SK-N-SH treated with all-trans-retinoic acid at 6 μM for 48 hours (cell line): ENCODE data around the gene MAEL.

Experiments
- ATAC-seq: fragments of 200-7000 bp; cut with Tn5 transposase; 3 replicates; pipeline ENCODE4 v1.9.1; 2020; ENCODE audit warnings: mild to moderate bottlenecking, moderate library complexity
- ARNTL ChIP-seq: fragments of 450-650 bp; formaldehyde crosslinking; IDR thresholded peaks from 2 replicates; pipeline ENCODE4 v1.5.0; 2020; ENCODE audit warnings: low read depth, mild to moderate bottlenecking, moderate library complexity, borderline replicate concordance
- BACH2 ChIP-seq: fragments of 250-450 bp; sonication (Bioruptor Pico); IDR thresholded peaks from 2 replicates; pipeline ENCODE4 v1.9.0; 2021; ENCODE audit warnings: mild to moderate bottlenecking, borderline replicate concordance
- CREB5 ChIP-seq: fragments of 250-450 bp; sonication (Bioruptor Pico); IDR thresholded peaks from 2 replicates; pipeline ENCODE4 v1.5.1; 2020; ENCODE audit warnings: low read depth, mild to moderate bottlenecking, moderate library complexity
- CSRNP3 ChIP-seq: fragments of 250-450 bp; sonication (Bioruptor Pico); IDR thresholded peaks from 2 replicates; pipeline ENCODE4 v1.5.1; 2021; ENCODE audit warnings: mild to moderate bottlenecking, moderate library complexity
- ESRRG ChIP-seq: fragments of 250-450 bp; sonication (Bioruptor Pico); IDR thresholded peaks from 2 replicates; pipeline ENCODE4 v1.6.1; 2021; ENCODE audit warnings: mild to moderate bottlenecking
- GLIS3 ChIP-seq: fragments of 250-450 bp; sonication (Bioruptor Pico); IDR thresholded peaks from 2 replicates; pipeline ENCODE4 v1.5.0; 2020; ENCODE audit warnings: mild to moderate bottlenecking, moderate library complexity
- ISL1 ChIP-seq: fragments of 250-450 bp; sonication (Bioruptor Pico); IDR thresholded peaks from 2 replicates; pipeline ENCODE4 v2.1.2; 2022; ENCODE audit warnings: mild to moderate bottlenecking, moderate library complexity
- PATZ1 ChIP-seq: fragments of 250-450 bp; sonication (Bioruptor Pico); IDR thresholded peaks from 2 replicates; pipeline ENCODE4 v1.8.0; 2020; ENCODE audit warnings: mild to moderate bottlenecking, moderate library complexity, borderline replicate concordance
- POU6F1 ChIP-seq: fragments of 250-450 bp; sonication (Bioruptor Pico); IDR thresholded peaks from 2 replicates; pipeline ENCODE4 v1.8.0; 2021; ENCODE audit warnings: low read depth, mild to moderate bottlenecking, moderate library complexity, borderline replicate concordance
- PPARA ChIP-seq: fragments of 250-450 bp; sonication (Bioruptor Pico); IDR thresholded peaks from 2 replicates; pipeline ENCODE4 v1.5.0; 2020; ENCODE audit warnings: mild to moderate bottlenecking, borderline replicate concordance
- RARB ChIP-seq: fragments of 250-450 bp; sonication (Bioruptor Pico); IDR thresholded peaks from 2 replicates; pipeline ENCODE4 v1.8.0; 2021; ENCODE audit warnings: mild to moderate bottlenecking, moderate library complexity
- SNAI2 ChIP-seq: fragments of 250-450 bp; sonication (Bioruptor Pico); IDR thresholded peaks from 2 replicates; pipeline ENCODE4 v1.5.0; 2020; ENCODE audit warnings: mild to moderate bottlenecking, moderate library complexity
- TOX ChIP-seq: fragments of 250-450 bp; sonication (Bioruptor Pico); IDR thresholded peaks from 2 replicates; pipeline ENCODE4 v1.8.0; 2021; ENCODE audit warnings: mild to moderate bottlenecking, moderate library complexity, borderline replicate concordance
- TSHZ2 ChIP-seq: fragments of 250-450 bp; sonication (Bioruptor Pico); IDR thresholded peaks from 2 replicates; pipeline ENCODE4 v1.5.0; 2020; ENCODE audit warnings: mild to moderate bottlenecking, moderate library complexity
- ZC3H10 ChIP-seq: fragments of 250-450 bp; sonication (Bioruptor Pico); IDR thresholded peaks from 2 replicates; pipeline ENCODE4 v1.5.1; 2021; ENCODE audit warnings: mild to moderate bottlenecking, moderate library complexity
- ZFP3 ChIP-seq: fragments of 250-450 bp; sonication (Bioruptor Pico); IDR thresholded peaks from 2 replicates; pipeline ENCODE4 v1.5.0; 2020; ENCODE audit warnings: mild to moderate bottlenecking, moderate library complexity
- ZFP30 ChIP-seq: fragments of 450-650 bp; formaldehyde crosslinking; IDR thresholded peaks from 2 replicates; pipeline ENCODE4 v1.5.0; 2022; ENCODE audit warnings: mild to moderate bottlenecking, moderate library complexity
- ZNF565 ChIP-seq: fragments of 450-650 bp; formaldehyde crosslinking; conservative IDR thresholded peaks from 2 replicates; pipeline ENCODE4 v1.5.0; 2020; ENCODE audit warnings: low read depth, mild to moderate bottlenecking, moderate library complexity
- ZNF8 ChIP-seq: fragments of 450-650 bp; formaldehyde crosslinking; IDR thresholded peaks from 2 replicates; pipeline ENCODE4 v1.5.0; 2020; ENCODE audit warnings: mild to moderate bottlenecking, moderate library complexity

Gene MAEL

GRCh38 chr1:167043752-167044488 is 54.8 kb downstream of the MAEL start:
- ATAC-seq: peak; percentile 90
- TF ChIP-seq RARB (no peak), POU6F1 (CRISPR knock-in tag) (no peak), TSHZ2 (CRISPR knock-in tag) (no peak), PATZ1 (CRISPR knock-in tag) (no peak), ISL1 (CRISPR knock-in tag) (no peak)

- no peak for TF ChIP-seq CSRNP3 (CRISPR knock-in tag)
- no peak for TF ChIP-seq POU6F1 (CRISPR knock-in tag)
- no peak for TF ChIP-seq TSHZ2 (CRISPR knock-in tag)
- TF ChIP-seq TOX (CRISPR knock-in tag): no peak
- no peak for TF ChIP-seq ZFP3
- TF ChIP-seq RARB: no peak
- no peak for TF ChIP-seq SNAI2 (CRISPR knock-in tag)
- no peak for TF ChIP-seq ZNF565 (CRISPR knock-in tag)
- TF ChIP-seq CREB5: no peak
- no peak for TF ChIP-seq ARNTL (CRISPR knock-in tag)
- TF ChIP-seq ZNF8 (CRISPR knock-in tag): no peak
- no peak for TF ChIP-seq ESRRG (CRISPR knock-in tag)
- no peak for TF ChIP-seq ZC3H10
- TF ChIP-seq ISL1 (CRISPR knock-in tag): no peak
- no peak for TF ChIP-seq PATZ1 (CRISPR knock-in tag)
- no peak for TF ChIP-seq ZFP30 (CRISPR knock-in tag)
- no peak for TF ChIP-seq PPARA (CRISPR knock-in tag)
- TF ChIP-seq GLIS3 (CRISPR knock-in tag): no peak
- TF ChIP-seq BACH2 (CRISPR knock-in tag): no peak
- TF ChIP-seq, all 23 proteins: peak for 0
- no peak for ATAC-seq
These were observed 62.8 kb downstream of the MAEL start for GRCh38 chr1:167051907-167052306.
